Activated CD8-positive, alpha-beta memory T cell treated with anti-CD3 and anti-CD28 coated beads, Interleukin-2, amount 50 U/mL, for 1 hour (primary cell): Measurements from ENCODE around the gene HS3ST4.
"Not testable (repeated sequence)": the region's sequence is repeated elsewhere in the genome, so short reads cannot be mapped to it uniquely, and the experiment has no call there.

Experiments
- DNase-seq: peaks from one replicate; pipeline ENCODE4 v3.0.0-alpha.2; 2020; ENCODE audit errors: extremely low read depth

HS3ST4 gene

GRCh38 chr16:26098206-26098605, 406.4 kb downstream of the HS3ST4 start:
- not testable (repeated sequence) for DNase-seq

GRCh38 chr16:26102369-26102768, 410.6 kb downstream of the HS3ST4 start:
- DNase-seq, result no peak

GRCh38 chr16:26108836-26109505, 417.2 kb downstream of the HS3ST4 start:
- DNase-seq, result no peak

GRCh38 chr16:26111900-26112299, 420.1 kb downstream of the HS3ST4 start:
- DNase-seq, result no peak

- DNase-seq, result no peak
Observed at GRCh38 chr16:26118575-26118974, 426.8 kb downstream of the HS3ST4 start.

- DNase-seq, result no peak
Observed at GRCh38 chr16:26120729-26121128, 429.0 kb downstream of the HS3ST4 start.

GRCh38 chr16:26128296-26128695, 436.5 kb downstream of the HS3ST4 start:
- no peak for DNase-seq

GRCh38 chr16:26129997-26130396, 438.2 kb downstream of the HS3ST4 start:
- DNase-seq, result no peak

GRCh38 chr16:26133416-26134093, 441.8 kb downstream of the HS3ST4 start:
- DNase-seq, result no peak

GRCh38 chr16:26134588-26134987, 442.8 kb downstream of the HS3ST4 start:
- no peak for DNase-seq

- no peak for DNase-seq
Observed at GRCh38 chr16:26137956-26138355, 446.2 kb downstream of the HS3ST4 start.

GRCh38 chr16:26139091-26139490, 447.3 kb downstream of the HS3ST4 start:
- no peak for DNase-seq

- no peak for DNase-seq
Observed at GRCh38 chr16:26139884-26140283, 448.1 kb downstream of the HS3ST4 start.

- DNase-seq, result no peak
Observed at GRCh38 chr16:26149364-26150190, 457.8 kb downstream of the HS3ST4 start.

GRCh38 chr16:26155221-26155620, 463.5 kb downstream of the HS3ST4 start:
- DNase-seq, result no peak

GRCh38 chr16:26157319-26157718, 465.6 kb downstream of the HS3ST4 start:
- DNase-seq, result no peak

GRCh38 chr16:26158142-26158759, 466.5 kb downstream of the HS3ST4 start:
- DNase-seq, result no peak

- DNase-seq, result no peak
Observed at GRCh38 chr16:26161461-26162180, 469.9 kb downstream of the HS3ST4 start.

GRCh38 chr16:26169473-26169872, 477.7 kb downstream of the HS3ST4 start:
- no peak for DNase-seq

- DNase-seq, result no peak
Observed at GRCh38 chr16:26175944-26176343, 484.2 kb downstream of the HS3ST4 start.

GRCh38 chr16:26177438-26177837, 485.7 kb downstream of the HS3ST4 start:
- no peak for DNase-seq

GRCh38 chr16:26178298-26178697, 486.5 kb downstream of the HS3ST4 start:
- no peak for DNase-seq
